GM23338 (cell line): ENCODE measurements around the gene PNLIPRP2. TPM values are rescaled to one million over a fixed set of nuclear protein-coding genes. Genes with fewer than 3 reads are reported as not detected.

Experiments used
- ATAC-seq: fragments of 200-7000 bp; cut with Tn5 transposase; 3 replicates; pipeline ENCODE4 v1.9.1; 2020
- DNase-seq: peaks from one replicate; pipeline ENCODE4 v3.0.0-alpha.2; 2015; ENCODE audit warnings: low spot score
- H2AFZ ChIP-seq: fragments of 200-600 bp; sonication (generic); 2 replicates; pipeline ENCODE4 v1.8.0; 2016; ENCODE audit warnings: antibody characterized with exemption, mild to moderate bottlenecking, moderate library complexity
- H3F3A ChIP-seq: fragments of 200-600 bp; sonication (generic); replicated peaks from 2 replicates; pipeline ENCODE4 v1.8.0; 2017; ENCODE audit warnings: antibody characterized with exemption, mixed run types, low read depth
- H3K27ac ChIP-seq: fragments of 200-600 bp; sonication (generic); 2 replicates; pipeline ENCODE4 v1.6.1; 2016; ENCODE audit warnings: low read depth
- H3K27me3 ChIP-seq: fragments of 200-600 bp; sonication (generic); 2 replicates; pipeline ENCODE4 v1.8.0; 2016; ENCODE audit warnings: mild to moderate bottlenecking, mixed run types, moderate library complexity; ENCODE audit not compliant: insufficient read depth
- H3K36me3 ChIP-seq: fragments of 200-600 bp; sonication (generic); 2 replicates; pipeline ENCODE4 v1.8.0; 2016; ENCODE audit warnings: mild to moderate bottlenecking; ENCODE audit not compliant: insufficient read depth
- H3K4me1 ChIP-seq: fragments of 200-600 bp; sonication (generic); 2 replicates; pipeline ENCODE4 v1.8.0; 2016; ENCODE audit warnings: mild to moderate bottlenecking, moderate library complexity; ENCODE audit not compliant: insufficient read depth
- H3K4me2 ChIP-seq: fragments of 200-600 bp; sonication (generic); 2 replicates; pipeline ENCODE4 v1.7.1; 2017; ENCODE audit warnings: mixed run types
- H3K4me3 ChIP-seq: fragments of 200-600 bp; sonication (generic); 2 replicates; pipeline ENCODE4 v1.6.1; 2016; ENCODE audit warnings: mixed run types
- H3K79me2 ChIP-seq: fragments of 200-600 bp; sonication (generic); replicated peaks from 2 replicates; pipeline ENCODE4 v1.8.0; 2017; ENCODE audit warnings: mild to moderate bottlenecking; ENCODE audit not compliant: insufficient read depth
- H3K9me2 ChIP-seq: fragments of 200-600 bp; sonication (generic); 2 replicates; pipeline ENCODE4 v1.8.0; 2017; ENCODE audit not compliant: insufficient read depth
- H4K20me1 ChIP-seq: fragments of 200-600 bp; sonication (generic); replicated peaks from 2 replicates; pipeline ENCODE4 v1.8.0; 2017; ENCODE audit warnings: mild to moderate bottlenecking; ENCODE audit not compliant: insufficient read depth
- H3K27ac Mint-ChIP-seq: 2 replicates; pipeline ENCODE4 v1.8.0; 2020; ENCODE audit warnings: inconsistent platforms, mild to moderate bottlenecking, moderate library complexity, mixed read lengths
- H3K27me3 Mint-ChIP-seq: 3 replicates; pipeline ENCODE4 v1.8.0; 2022; ENCODE audit warnings: low read depth, mild to moderate bottlenecking, moderate library complexity, mixed read lengths, inconsistent platforms; ENCODE audit not compliant: insufficient read depth, poor library complexity
- H3K36me3 Mint-ChIP-seq: 3 replicates; pipeline ENCODE4 v1.8.0; 2021; ENCODE audit warnings: low read depth, mild to moderate bottlenecking, inconsistent platforms, moderate library complexity, mixed read lengths
- H3K4me1 Mint-ChIP-seq: 3 replicates; pipeline ENCODE4 v1.8.0; 2020; ENCODE audit warnings: mild to moderate bottlenecking, inconsistent platforms, mixed read lengths
- H3K4me3 Mint-ChIP-seq: 3 replicates; pipeline ENCODE4 v1.8.0; 2021; ENCODE audit warnings: moderate library complexity, mild to moderate bottlenecking, inconsistent platforms, mixed read lengths
- H3K9me3 Mint-ChIP-seq: 3 replicates; pipeline ENCODE4 v1.8.0; 2020; ENCODE audit warnings: moderate library complexity, mild to moderate bottlenecking, inconsistent platforms, mixed read lengths
- ETS1 ChIP-seq: IDR thresholded peaks from 2 replicates; pipeline ENCODE4 v1.6.1; 2016; ENCODE audit warnings: antibody characterized with exemption
- EZH2 ChIP-seq: fragments of 200-600 bp; sonication (generic); IDR thresholded peaks from one replicate; pipeline ENCODE4 v1.8.0; 2017; ENCODE audit warnings: antibody characterized with exemption, mild to moderate bottlenecking, low read depth; ENCODE audit not compliant: unreplicated experiment
- EZH2phosphoT487 ChIP-seq: fragments of 200-600 bp; sonication (generic); IDR thresholded peaks from one replicate; pipeline ENCODE4 v1.8.1; 2018; ENCODE audit warnings: antibody characterized with exemption; ENCODE audit not compliant: unreplicated experiment
- JUNB ChIP-seq: IDR thresholded peaks from one replicate; pipeline ENCODE4 v1.6.1; 2016; ENCODE audit warnings: antibody characterized with exemption; ENCODE audit not compliant: unreplicated experiment
- NANOG ChIP-seq: IDR thresholded peaks from 2 replicates; pipeline ENCODE4 v1.6.1; 2016; ENCODE audit warnings: antibody characterized with exemption, borderline replicate concordance
- POLR2AphosphoS5 ChIP-seq: IDR thresholded peaks from 2 replicates; pipeline ENCODE4 v1.6.1; 2016; ENCODE audit warnings: antibody characterized with exemption, low read depth
- STAT1 ChIP-seq: IDR thresholded peaks from one replicate; pipeline ENCODE4 v1.6.1; 2016; ENCODE audit warnings: antibody characterized with exemption; ENCODE audit not compliant: unreplicated experiment
- ZNF114 ChIP-seq: fragments of 250-450 bp; sonication (Bioruptor Pico); IDR thresholded peaks from 2 replicates; pipeline ENCODE4 v1.5.0; 2020; ENCODE audit warnings: mild to moderate bottlenecking, moderate library complexity
- ZNF331 ChIP-seq: fragments of 250-450 bp; sonication (Bioruptor Pico); IDR thresholded peaks from 2 replicates; pipeline ENCODE4 v1.5.0; 2020; ENCODE audit warnings: low read depth, mild to moderate bottlenecking, moderate library complexity
- polyA plus RNA-seq: library from polyadenylated mRNA; unstranded; fragments of >200 nt; fragmentation: Nextera tagmentation; extraction: Ambion mirVana; gene quantifications from 2 replicates; pipeline ENCODE4 v1.2.1, GENCODE V29; 2016
- total RNA-seq: library from RNA; depleted of rRNA; stranded (reverse); fragments of >200 nt; shearing (Covaris generic); gene quantifications from 2 replicates; pipeline ENCODE4 v1.2.3, GENCODE V29; 2014
- TF ChIP-seq, protein P1 (sequence below): fragments of 250-450 bp; sonication (Bioruptor Pico); IDR thresholded peaks from 2 replicates; pipeline ENCODE4 v1.5.0; 2020; ENCODE audit warnings: mild to moderate bottlenecking, moderate library complexity

PNLIPRP2 gene
- total and polyA plus RNA-seq, 2 experiments from 2014 or later = 0.24 TPM; not detected in 1

GRCh38 chr10:116692225-116692624, 71.5 kb downstream of the PNLIPRP2 start:
- DNase-seq = no peak
- H3K4me1 Mint-ChIP-seq = peaks cover 50% of the 10 kb centered on the region

More at GRCh38 chr10:116692225-116692624, 71.5 kb downstream of the PNLIPRP2 start:
- H3K4me3 ChIP-seq = no peak overlapping the region
- peaks cover 31% of the 10 kb centered on the region for H3K4me1 ChIP-seq
- H3F3A ChIP-seq = no peaks in the 10 kb centered on the region
- no peaks in the 10 kb centered on the region for H3K79me2 ChIP-seq
- H3K4me2 ChIP-seq = no peak overlapping the region
- Mint-ChIP-seq H3K9me3 (peaks cover 4% of the 10 kb centered on the region; the same call in 2 of the 3 replicates), H3K36me3 (peaks cover 4% of the 10 kb centered on the region; the same call in 2 of the 3 replicates), H3K27ac (no peak overlapping the region), H3K27me3 (peaks cover 10% of the 10 kb centered on the region), H3K4me3 (no peak overlapping the region)
- no peaks in the 10 kb centered on the region for H3K9me2 ChIP-seq
- H3K27me3 ChIP-seq = no peaks in the 10 kb centered on the region
- no peaks in the 10 kb centered on the region for H3K36me3 ChIP-seq
- no peak overlapping the region for H2AFZ ChIP-seq
- no peak overlapping the region for H3K27ac ChIP-seq
- no peaks in the 10 kb centered on the region for H4K20me1 ChIP-seq
- no peak for ATAC-seq
- no peak for TF ChIP-seq STAT1
- no peak for TF ChIP-seq NANOG
- TF ChIP-seq, protein P1, sequence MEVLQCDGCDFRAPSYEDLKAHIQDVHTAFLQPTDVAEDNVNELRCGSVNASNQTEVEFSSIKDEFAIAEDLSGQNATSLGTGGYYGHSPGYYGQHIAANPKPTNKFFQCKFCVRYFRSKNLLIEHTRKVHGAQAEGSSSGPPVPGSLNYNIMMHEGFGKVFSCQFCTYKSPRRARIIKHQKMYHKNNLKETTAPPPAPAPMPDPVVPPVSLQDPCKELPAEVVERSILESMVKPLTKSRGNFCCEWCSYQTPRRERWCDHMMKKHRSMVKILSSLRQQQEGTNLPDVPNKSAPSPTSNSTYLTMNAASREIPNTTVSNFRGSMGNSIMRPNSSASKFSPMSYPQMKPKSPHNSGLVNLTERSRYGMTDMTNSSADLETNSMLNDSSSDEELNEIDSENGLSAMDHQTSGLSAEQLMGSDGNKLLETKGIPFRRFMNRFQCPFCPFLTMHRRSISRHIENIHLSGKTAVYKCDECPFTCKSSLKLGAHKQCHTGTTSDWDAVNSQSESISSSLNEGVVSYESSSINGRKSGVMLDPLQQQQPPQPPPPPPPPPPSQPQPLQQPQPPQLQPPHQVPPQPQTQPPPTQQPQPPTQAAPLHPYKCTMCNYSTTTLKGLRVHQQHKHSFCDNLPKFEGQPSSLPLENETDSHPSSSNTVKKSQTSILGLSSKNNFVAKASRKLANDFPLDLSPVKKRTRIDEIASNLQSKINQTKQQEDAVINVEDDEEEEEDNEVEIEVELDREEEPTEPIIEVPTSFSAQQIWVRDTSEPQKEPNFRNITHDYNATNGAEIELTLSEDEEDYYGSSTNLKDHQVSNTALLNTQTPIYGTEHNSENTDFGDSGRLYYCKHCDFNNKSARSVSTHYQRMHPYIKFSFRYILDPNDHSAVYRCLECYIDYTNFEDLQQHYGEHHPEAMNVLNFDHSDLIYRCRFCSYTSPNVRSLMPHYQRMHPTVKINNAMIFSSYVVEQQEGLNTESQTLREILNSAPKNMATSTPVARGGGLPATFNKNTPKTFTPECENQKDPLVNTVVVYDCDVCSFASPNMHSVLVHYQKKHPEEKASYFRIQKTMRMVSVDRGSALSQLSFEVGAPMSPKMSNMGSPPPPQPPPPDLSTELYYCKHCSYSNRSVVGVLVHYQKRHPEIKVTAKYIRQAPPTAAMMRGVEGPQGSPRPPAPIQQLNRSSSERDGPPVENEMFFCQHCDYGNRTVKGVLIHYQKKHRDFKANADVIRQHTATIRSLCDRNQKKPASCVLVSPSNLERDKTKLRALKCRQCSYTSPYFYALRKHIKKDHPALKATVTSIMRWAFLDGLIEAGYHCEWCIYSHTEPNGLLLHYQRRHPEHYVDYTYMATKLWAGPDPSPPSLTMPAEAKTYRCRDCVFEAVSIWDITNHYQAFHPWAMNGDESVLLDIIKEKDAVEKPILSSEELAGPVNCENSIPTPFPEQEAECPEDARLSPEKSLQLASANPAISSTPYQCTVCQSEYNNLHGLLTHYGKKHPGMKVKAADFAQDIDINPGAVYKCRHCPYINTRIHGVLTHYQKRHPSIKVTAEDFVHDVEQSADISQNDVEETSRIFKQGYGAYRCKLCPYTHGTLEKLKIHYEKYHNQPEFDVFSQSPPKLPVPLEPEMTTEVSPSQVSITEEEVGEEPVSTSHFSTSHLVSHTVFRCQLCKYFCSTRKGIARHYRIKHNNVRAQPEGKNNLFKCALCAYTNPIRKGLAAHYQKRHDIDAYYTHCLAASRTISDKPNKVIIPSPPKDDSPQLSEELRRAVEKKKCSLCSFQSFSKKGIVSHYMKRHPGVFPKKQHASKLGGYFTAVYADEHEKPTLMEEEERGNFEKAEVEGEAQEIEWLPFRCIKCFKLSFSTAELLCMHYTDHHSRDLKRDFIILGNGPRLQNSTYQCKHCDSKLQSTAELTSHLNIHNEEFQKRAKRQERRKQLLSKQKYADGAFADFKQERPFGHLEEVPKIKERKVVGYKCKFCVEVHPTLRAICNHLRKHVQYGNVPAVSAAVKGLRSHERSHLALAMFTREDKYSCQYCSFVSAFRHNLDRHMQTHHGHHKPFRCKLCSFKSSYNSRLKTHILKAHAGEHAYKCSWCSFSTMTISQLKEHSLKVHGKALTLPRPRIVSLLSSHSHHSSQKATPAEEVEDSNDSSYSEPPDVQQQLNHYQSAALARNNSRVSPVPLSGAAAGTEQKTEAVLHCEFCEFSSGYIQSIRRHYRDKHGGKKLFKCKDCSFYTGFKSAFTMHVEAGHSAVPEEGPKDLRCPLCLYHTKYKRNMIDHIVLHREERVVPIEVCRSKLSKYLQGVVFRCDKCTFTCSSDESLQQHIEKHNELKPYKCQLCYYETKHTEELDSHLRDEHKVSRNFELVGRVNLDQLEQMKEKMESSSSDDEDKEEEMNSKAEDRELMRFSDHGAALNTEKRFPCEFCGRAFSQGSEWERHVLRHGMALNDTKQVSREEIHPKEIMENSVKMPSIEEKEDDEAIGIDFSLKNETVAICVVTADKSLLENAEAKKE = no peak
- TF ChIP-seq ETS1 = no peak
- TF ChIP-seq JUNB = no peak
- no peak for TF ChIP-seq ZNF114
- TF ChIP-seq ZNF331 (CRISPR knock-in tag) = no peak
- TF ChIP-seq EZH2 = no peak
- no peak for TF ChIP-seq POLR2AphosphoS5
- TF ChIP-seq EZH2phosphoT487 = no peak
